Stimulated activated CD4-positive, alpha-beta T cell treated with anti-CD3 and anti-CD28 coated beads, TNF-alpha, amount 100 ng/mL, for 48 hours (primary cell): ENCODE data around the gene ADK.

Experiments used
- DNase-seq, 3 donors: peaks; one replicate each; pipeline ENCODE4 v3.0.0-alpha.2; 2020; ENCODE audit warnings: low read depth in 3 of 3

Gene ADK

DNA sequence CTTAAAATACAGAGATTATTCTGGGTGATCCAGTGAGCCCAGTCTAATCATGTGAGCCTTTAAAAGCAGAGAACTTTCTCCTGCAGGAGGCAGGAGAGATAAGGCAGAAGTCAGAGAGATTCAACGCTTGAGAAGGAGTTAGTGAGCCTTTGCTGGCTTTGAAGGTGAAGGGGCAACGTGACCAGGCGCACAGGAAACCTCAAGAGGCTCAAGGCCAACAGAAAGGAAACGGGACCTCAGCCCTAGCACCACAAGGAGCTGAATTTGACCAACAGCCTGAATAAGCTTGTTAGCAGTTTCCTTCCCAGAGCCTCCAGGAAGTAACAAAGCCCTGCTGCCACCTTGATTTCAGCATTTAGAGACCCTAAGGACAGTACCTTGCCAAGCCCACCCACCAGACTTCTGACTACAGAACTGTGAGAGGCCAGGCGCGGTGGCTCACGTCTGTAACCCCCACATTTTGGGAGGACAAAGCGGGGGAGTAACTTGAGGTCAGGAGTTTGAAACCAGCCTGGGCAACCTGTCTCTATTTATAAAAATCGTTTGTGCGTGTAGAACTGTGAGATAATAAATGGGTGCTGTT lies 588.1 kb downstream of the ADK start:
- no peak for DNase-seq

DNA sequence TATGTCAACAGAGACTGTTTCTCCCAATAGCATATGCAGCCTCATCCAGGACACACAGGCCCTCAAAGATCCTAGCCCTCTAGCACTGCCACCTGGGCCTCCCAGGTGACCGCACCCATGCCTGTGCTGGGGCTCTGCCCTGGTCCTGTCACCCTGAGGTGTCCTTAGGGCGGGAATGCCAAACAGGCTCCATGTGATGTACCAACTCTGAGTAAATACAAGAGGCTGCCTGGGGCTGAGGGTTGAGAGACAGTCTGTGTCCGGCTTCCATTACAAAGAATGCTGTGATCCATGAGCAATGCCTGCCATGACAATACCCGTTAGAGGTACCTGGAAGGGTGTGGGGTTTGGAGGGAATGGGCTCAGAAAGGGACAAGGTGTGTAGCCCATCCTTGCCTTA lies 592.4 kb downstream of the ADK start:
- no peak for DNase-seq

DNA sequence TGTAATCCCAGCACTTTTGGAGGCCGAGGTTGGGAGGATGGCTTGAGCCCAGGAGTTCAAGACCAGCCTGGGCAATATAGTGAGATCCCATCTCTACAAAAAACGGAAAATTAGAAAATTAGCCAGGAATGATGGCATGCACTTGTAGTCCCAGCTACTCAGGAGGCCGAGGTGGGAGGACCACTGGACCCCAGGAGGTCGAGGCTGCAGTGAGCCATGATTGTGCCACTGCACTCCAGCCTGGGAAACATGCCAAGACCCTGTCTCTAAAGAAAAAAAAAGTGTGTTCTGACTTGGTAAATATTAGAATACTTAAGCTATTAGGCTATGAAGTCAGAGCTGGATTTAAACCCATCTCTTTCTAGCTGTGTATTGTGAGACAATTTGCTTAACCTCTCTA lies 594.4 kb downstream of the ADK start:
- no peak for DNase-seq

DNA sequence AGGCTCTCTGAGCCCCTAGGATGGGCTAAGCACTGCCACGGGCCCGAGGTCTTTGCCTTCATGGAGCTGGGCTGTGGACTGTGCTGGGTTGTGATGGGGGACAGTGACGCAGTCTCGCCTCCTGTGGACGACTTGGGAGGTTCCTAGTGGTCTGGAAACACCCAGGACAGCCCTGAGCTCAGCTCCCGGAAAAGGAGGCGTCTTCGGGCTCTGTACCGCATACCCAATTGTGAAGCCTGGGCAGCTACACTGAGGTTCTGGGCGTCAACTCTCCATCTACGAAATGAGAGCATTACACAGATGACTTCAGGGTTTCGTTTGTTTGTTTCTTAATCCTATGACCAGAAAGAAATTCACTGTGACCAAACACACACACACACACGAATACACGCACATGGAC lies 595.8 kb downstream of the ADK start:
- no peak for DNase-seq

DNA sequence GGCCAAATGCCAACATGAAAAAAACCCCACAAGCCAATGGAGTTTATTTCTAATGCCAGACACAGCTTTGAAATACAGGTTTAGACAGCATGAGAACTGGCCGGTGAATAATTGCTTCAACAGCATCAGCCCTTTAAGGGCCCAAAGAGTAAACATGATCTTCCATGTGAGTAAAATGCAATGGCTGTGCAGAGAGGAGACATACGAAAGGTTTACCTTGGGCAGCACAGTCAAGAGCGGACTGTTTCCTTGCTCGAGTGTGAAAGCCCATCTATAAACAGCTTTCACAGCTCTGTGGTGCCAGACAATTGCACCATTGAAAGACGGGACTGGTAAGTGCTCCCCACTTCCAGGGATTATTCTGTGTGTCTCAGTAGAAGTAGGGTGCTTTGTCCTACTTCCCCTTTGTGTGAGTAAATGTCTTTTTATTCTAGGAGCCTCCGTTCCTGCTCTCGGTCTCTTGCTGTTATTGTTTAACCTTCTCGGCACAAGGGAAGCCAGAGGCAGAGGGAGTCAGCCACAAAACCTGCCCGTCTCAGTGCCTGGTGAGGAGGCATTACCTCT lies 597.5 kb downstream of the ADK start:
- DNase-seq = no peak

DNA sequence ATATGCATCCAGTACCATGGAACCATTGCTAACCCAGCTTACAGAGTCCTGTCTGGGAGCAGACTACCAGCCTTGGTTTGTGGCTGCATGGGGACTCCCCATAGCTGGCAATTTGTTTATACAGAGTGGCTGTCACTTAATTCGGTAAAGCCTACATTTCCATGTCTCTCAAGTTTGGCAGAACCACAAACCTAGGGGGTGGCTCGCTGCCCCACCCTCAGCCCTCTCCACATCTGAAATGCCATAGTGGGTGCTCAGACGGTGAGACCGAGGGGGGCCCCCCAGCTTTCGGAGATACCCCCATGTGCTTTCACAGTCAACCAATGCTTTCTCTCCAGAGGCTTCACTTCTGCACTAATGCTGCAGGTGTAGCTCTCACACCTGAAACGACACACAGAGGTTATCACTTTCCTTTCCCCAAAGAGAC lies 599.8 kb downstream of the ADK start:
- DNase-seq = no peak

DNA sequence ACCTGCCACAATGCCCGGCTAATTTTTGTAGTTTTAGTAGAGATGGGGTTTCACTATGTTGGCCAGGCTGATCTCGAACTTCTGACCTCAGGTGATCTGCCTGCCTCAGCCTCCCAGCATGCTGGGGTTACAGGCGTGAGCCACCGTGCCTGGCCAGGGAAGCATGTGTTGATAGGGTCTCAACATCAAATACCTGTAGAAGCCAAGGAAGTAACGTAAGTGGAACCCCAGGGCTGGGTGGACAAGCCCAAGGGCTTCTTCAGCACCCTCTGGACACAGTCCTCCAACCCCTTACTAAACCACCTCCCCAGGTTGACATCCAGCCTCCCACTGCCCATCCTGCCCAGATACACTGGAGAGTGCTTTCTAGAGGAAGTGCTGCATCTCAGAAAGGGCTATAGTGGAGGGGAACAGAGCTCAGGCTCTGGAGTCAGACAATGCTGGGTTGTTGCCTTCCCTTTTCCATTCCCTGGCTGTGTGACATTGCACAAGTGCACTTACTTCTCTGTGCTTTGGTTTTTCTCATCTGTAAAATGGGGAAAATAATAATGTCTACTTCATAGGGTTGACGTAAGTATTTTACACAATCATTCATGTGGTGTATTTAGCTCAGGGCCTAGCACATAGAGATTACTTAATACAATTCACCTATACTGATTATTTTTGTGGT lies 601.5 kb downstream of the ADK start:
- DNase-seq = no peak

DNA sequence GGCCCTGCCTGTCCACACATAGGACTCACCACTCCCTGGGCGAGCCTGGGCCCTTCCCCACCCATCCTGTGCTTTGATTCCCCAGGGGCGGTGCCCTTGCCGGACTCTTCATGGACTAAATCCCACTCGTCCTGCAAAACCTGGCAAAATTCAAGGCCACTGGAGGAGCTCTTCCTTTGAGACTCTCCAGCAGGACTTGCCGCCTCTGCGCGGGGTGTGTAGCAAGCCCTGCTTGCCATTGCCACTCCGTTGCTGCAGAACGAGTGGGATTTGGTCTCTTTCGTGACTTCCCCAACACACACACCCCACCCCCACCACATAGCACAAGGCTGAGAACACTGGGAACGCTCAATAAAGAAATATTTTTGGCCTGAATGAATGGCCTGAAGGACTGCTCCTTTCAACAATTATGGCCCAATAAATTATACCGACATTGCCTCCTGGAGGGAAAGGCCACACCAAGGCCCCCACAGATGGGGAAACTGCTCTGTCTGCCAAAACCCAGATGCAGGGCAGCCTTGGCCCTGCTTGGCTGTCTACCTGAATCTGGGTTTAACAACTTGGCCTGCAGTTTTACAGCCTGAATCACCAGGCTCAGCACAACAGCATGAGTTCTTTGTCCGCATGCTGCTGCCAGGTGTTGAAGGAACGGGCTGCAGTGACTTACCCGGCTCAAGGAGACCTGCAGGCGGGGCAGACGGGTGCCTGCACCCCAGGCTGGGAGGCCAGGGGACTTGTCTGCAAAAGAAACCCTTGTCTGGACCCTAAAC lies 602.6 kb downstream of the ADK start:
- no peak for DNase-seq

DNA sequence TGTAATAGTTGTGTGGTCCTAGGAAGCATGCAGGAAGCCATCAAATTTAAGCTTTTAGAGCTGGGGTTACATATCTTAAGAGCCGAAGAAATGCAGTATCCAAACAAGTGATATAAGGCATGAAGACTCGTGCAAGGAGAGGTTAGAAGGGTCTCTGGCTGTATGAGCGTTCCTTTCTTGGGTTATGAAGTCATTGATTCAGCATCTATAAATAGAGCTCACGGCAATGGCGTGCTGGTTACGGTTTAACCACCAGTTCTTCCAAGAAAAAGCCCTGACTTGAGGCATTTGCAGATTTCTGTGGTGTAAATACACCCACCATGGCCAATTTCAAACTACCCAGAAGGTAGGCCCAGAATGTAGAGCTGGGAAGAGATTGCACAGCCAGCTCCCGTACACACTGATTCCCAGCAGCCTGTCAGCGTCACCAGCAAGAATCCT lies 603.4 kb downstream of the ADK start:
- DNase-seq = no peak

DNA sequence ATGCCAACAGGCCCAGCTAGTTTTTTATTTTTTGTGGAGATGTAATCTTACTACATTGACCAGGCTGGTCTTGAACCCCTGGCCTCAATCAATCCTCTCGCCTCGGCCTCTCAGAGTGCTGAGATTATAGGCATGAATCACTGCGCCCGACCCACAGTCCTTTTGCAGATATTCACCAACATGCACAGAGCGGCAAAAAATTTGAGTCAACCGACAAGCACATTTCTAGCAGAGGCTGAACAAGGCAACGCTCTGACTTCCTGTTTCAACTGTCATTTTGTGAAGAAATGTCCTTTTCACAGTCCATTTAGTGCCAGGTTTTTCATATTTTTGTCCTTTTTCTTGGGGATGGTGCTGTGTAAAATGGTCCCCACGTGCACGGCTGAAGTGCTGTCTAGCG lies 604.3 kb downstream of the ADK start:
- no peak for DNase-seq
